SK-N-SH (cell line): Measurements from ENCODE around the gene TOR1AIP1. TPM values are rescaled to one million over a fixed set of nuclear protein-coding genes. Genes with fewer than 3 reads are reported as not detected.

Experiments
- CTCF ChIA-PET: fragments of 300-600, 350-600 bp; formaldehyde crosslinking; extraction: SDS; loops from one replicate; lab custom pipeline; 2021; lab: Yijun Ruan, JAX
- POLR2A ChIA-PET: fragments of 350-600 bp; sonication (Branson Sonifier 250); formaldehyde crosslinking; extraction: SDS; loops from one replicate; lab custom pipeline; 2020; ENCODE audit warnings: antibody characterized with exemption, inconsistent platforms; lab: Yijun Ruan, JAX
- DNase-seq: peaks from one replicate; pipeline ENCODE4 v3.0.0; 2012
- H2AFZ ChIP-seq: fragments of 200-600 bp; sonication (generic); 2 replicates; pipeline ENCODE4 v1.8.1; 2016; ENCODE audit warnings: antibody characterized with exemption, mild to moderate bottlenecking, low read depth
- H3F3A ChIP-seq: fragments of 200-600 bp; sonication (generic); replicated peaks from 2 replicates; pipeline ENCODE3; 2016; ENCODE audit warnings: antibody characterized with exemption, mild to moderate bottlenecking; ENCODE audit not compliant: insufficient read depth
- H3K27ac ChIP-seq, 2 experiments: fragments of 200-500 bp in 1 of 2; fragments of 200-600 bp in 1 of 2; sonication (Bioruptor generic) in 1 of 2; sonication (generic), shearing (Covaris generic) in 1 of 2; 2 replicates each; pipeline versions ENCODE4 v1.5.1 to v1.6.1; 2014 to 2016; ENCODE audit warnings: low read depth in 2 of 2, inconsistent platforms in 1 of 2, low read length in 1 of 2, mild to moderate bottlenecking in 1 of 2, mixed read lengths in 1 of 2
- H3K27me3 ChIP-seq: fragments of 200-600 bp; sonication (generic), shearing (Covaris generic); 2 replicates; pipeline ENCODE4 v1.6.1; 2016; ENCODE audit warnings: mixed run types; ENCODE audit not compliant: insufficient read depth
- H3K36me3 ChIP-seq, 2 experiments: fragments of 200-500 bp in 1 of 2; fragments of 200-600 bp in 1 of 2; sonication (Bioruptor generic) in 1 of 2; sonication (generic) in 1 of 2; replicated peaks in 1 of 2; 2 replicates each; pipeline versions ENCODE3 to v1.5.1; 2014 to 2016; ENCODE audit warnings: low read length in 1 of 2, mild to moderate bottlenecking in 1 of 2; ENCODE audit not compliant: insufficient read depth in 2 of 2, control insufficient read depth in 1 of 2
- H3K4me1 ChIP-seq, 2 experiments: fragments of 200-500 bp in 1 of 2; fragments of 200-600 bp in 1 of 2; sonication (Bioruptor generic) in 1 of 2; sonication (generic), shearing (Covaris generic) in 1 of 2; 2 replicates each; pipeline versions ENCODE4 v1.5.1 to v1.6.1; 2014 to 2016; ENCODE audit warnings: low read depth in 1 of 2, low read length in 1 of 2, mixed run types in 1 of 2; ENCODE audit not compliant: insufficient read depth in 2 of 2, control insufficient read depth in 1 of 2
- H3K4me2 ChIP-seq: fragments of 200-600 bp; sonication (generic), shearing (Covaris generic); 2 replicates; pipeline ENCODE4 v1.6.1; 2017; ENCODE audit warnings: mixed run types
- H3K4me3 ChIP-seq, 2 experiments: fragments of 200-500 bp in 1 of 2; fragments of 200-600 bp in 1 of 2; sonication (Bioruptor generic) in 1 of 2; sonication (generic), shearing (Covaris generic) in 1 of 2; 2 replicates each; pipeline versions ENCODE4 v1.5.1 to v1.8.1; 2014 to 2016; ENCODE audit warnings: low read depth in 2 of 2, inconsistent platforms in 1 of 2, low read length in 1 of 2, mild to moderate bottlenecking in 1 of 2, mixed read lengths in 1 of 2, moderate library complexity in 1 of 2
- H3K79me2 ChIP-seq: fragments of 200-600 bp; sonication (generic); 2 replicates; pipeline ENCODE4 v1.8.1; 2017; ENCODE audit warnings: mild to moderate bottlenecking; ENCODE audit not compliant: insufficient read depth
- H3K9ac ChIP-seq: fragments of 200-600 bp; sonication (generic); 2 replicates; pipeline ENCODE4 v1.6.1; 2017; ENCODE audit warnings: mixed run types
- H3K9me2 ChIP-seq: fragments of 200-600 bp; sonication (generic); 2 replicates; pipeline ENCODE4 v1.6.1; 2017; ENCODE audit warnings: mixed run types
- H3K9me3 ChIP-seq: fragments of 200-600 bp; sonication (generic); 2 replicates; pipeline ENCODE4 v1.6.1; 2017; ENCODE audit warnings: mixed run types, mild to moderate bottlenecking, moderate library complexity
- H4K20me1 ChIP-seq: fragments of 200-600 bp; sonication (generic); 2 replicates; pipeline ENCODE4 v1.6.1; 2017; ENCODE audit warnings: mild to moderate bottlenecking, mixed run types; ENCODE audit not compliant: insufficient read depth
- CTCF ChIP-seq: fragments of 200-600 bp; sonication (generic); IDR thresholded peaks from 2 replicates; pipeline ENCODE4 v1.6.1; 2017; ENCODE audit warnings: antibody characterized with exemption, mild to moderate bottlenecking, moderate library complexity
- EP300 ChIP-seq, 2 experiments: IDR thresholded peaks; 2 replicates each; pipeline versions ENCODE4 v1.4.0 to v1.6.1; 2012; ENCODE audit warnings: borderline replicate concordance in 1 of 2, low read depth in 1 of 2, low read length in 1 of 2
- FOSL2 ChIP-seq: IDR thresholded peaks from 2 replicates; pipeline ENCODE4 v1.4.0; 2012; ENCODE audit warnings: low read depth, mild to moderate bottlenecking, moderate library complexity, borderline replicate concordance
- GABPA ChIP-seq: IDR thresholded peaks from 2 replicates; pipeline ENCODE4 v1.4.0; 2012; ENCODE audit warnings: low read depth, mild to moderate bottlenecking
- MAX ChIP-seq: IDR thresholded peaks from 2 replicates; pipeline ENCODE4 v1.4.0; 2012; ENCODE audit warnings: low read depth
- MXI1 ChIP-seq: IDR thresholded peaks from 2 replicates; pipeline ENCODE4 v1.6.1; 2012; ENCODE audit warnings: mild to moderate bottlenecking, low read depth, low read length, improper control_type of control experiment
- NFIC ChIP-seq: IDR thresholded peaks from 2 replicates; pipeline ENCODE4 v1.4.0; 2012; ENCODE audit warnings: borderline replicate concordance
- PBX3 ChIP-seq: IDR thresholded peaks from 2 replicates; pipeline ENCODE4; 2012
- RXRA ChIP-seq: IDR thresholded peaks from 2 replicates; pipeline ENCODE4 v1.4.0; 2012; ENCODE audit warnings: low read depth, mild to moderate bottlenecking, borderline replicate concordance
- WGBS: methylation state at CpG from one replicate; pipeline ENCODE4 v1.1.6; 2017; ENCODE audit warnings: low lambda C conversion rate; 5-methylcytosine and 5-hydroxymethylcytosine counted together
- polyA plus RNA-seq, 3 experiments: library from polyadenylated mRNA; depleted of rRNA; stranded (reverse); fragments of >200 nt; gene quantifications; 2 replicates each; pipeline ENCODE4 v1.2.3, GENCODE V29; 2012
- TF ChIP-seq, protein P1 (sequence below): IDR thresholded peaks from 2 replicates; pipeline ENCODE4 v1.4.0; 2012; ENCODE audit warnings: low read depth, borderline replicate concordance

TOR1AIP1 gene
- polyA plus RNA-seq, 1 of the 3 experiments (the other 2 are of a cell fraction), result 11.8 TPM

- TF ChIP-seq MXI1, result no peak
- TF ChIP-seq EP300 (IDR thresholded peaks at IDR 0.05; ENCODE audit: borderline replicate concordance in 1 of 2, low read depth in 1 of 2, low read length in 1 of 2), result no peak
- no peak for TF ChIP-seq FOSL2
- TF ChIP-seq, protein P1, sequence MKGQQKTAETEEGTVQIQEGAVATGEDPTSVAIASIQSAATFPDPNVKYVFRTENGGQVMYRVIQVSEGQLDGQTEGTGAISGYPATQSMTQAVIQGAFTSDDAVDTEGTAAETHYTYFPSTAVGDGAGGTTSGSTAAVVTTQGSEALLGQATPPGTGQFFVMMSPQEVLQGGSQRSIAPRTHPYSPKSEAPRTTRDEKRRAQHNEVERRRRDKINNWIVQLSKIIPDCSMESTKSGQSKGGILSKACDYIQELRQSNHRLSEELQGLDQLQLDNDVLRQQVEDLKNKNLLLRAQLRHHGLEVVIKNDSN, result no peak
- no peak for TF ChIP-seq NFIC
- TF ChIP-seq RXRA, result no peak
- no peak for TF ChIP-seq GABPA
- TF ChIP-seq, all 33 proteins: peak for 0
These were observed 70.1 kb downstream of the TOR1AIP1 start (continued) for GRCh38 chr1:179952186-179952585.

- H3K27ac ChIP-seq, result peak overlapping the region; percentile 75 to 91
- CTCF ChIA-PET, result interaction anchor here (0.8 to 2.1 kb wide), 6 partner anchors 12 to 205 kb away, joined by 3 to 8 read pairs (median 4); partner anchors contain the start of gene TOR1AIP1
- no peaks in the 10 kb centered on the region for H3K9me2 ChIP-seq
- peak overlapping the region; percentile 94 for H3K9ac ChIP-seq
- DNase-seq, result peak; percentile 37
- peak overlapping the region; percentile 68 for H3K4me2 ChIP-seq
- peaks cover 0 to 17% of the 10 kb centered on the region in 2 experiments; a peak in 3 of 4 replicates for H3K4me1 ChIP-seq
- no peaks in the 10 kb centered on the region for H3K9me3 ChIP-seq
- POLR2A ChIA-PET, result interaction anchor here (0.5 to 1.0 kb wide), 2 partner anchors 26 to 219 kb away, joined by 3 to 4 read pairs; no protein-coding TSS in a partner anchor
- TF ChIP-seq PBX3 (peak; percentile 58; the same call in 1 of the 2 replicates), CTCF (peak; percentile 48; the same call in 1 of the 2 replicates), MAX (no peak; the same call in 1 of the 2 replicates)
- 6% methylated on average over 19 of the region's 19 CpGs for WGBS
- no peaks in the 10 kb centered on the region for H3K36me3 ChIP-seq
- peak overlapping the region; percentile 91 to 98 for H3K4me3 ChIP-seq
- H4K20me1 ChIP-seq, result peaks cover 17% of the 10 kb centered on the region
- H3F3A ChIP-seq, result peaks cover 7% of the 10 kb centered on the region
- H2AFZ ChIP-seq, result peak overlapping the region; percentile 94
- no peaks in the 10 kb centered on the region for H3K27me3 ChIP-seq
- peaks cover 44% of the 10 kb centered on the region for H3K79me2 ChIP-seq
These were observed 71.9 kb downstream of the TOR1AIP1 start for GRCh38 chr1:179953974-179954492.
